GM23338 (cell line): Measurements from ENCODE around the gene NPC2. TPM values are rescaled to one million over a fixed set of nuclear protein-coding genes. Genes with fewer than 3 reads are reported as not detected.

Experiments
- ATAC-seq: fragments of 200-7000 bp; cut with Tn5 transposase; 3 replicates; pipeline ENCODE4 v1.9.1; 2020
- DNase-seq: peaks from one replicate; pipeline ENCODE4 v3.0.0-alpha.2; 2015; ENCODE audit warnings: low spot score
- H2AFZ ChIP-seq: fragments of 200-600 bp; sonication (generic); 2 replicates; pipeline ENCODE4 v1.8.0; 2016; ENCODE audit warnings: antibody characterized with exemption, mild to moderate bottlenecking, moderate library complexity
- H3F3A ChIP-seq: fragments of 200-600 bp; sonication (generic); replicated peaks from 2 replicates; pipeline ENCODE4 v1.8.0; 2017; ENCODE audit warnings: antibody characterized with exemption, mixed run types, low read depth
- H3K27ac ChIP-seq: fragments of 200-600 bp; sonication (generic); 2 replicates; pipeline ENCODE4 v1.6.1; 2016; ENCODE audit warnings: low read depth
- H3K27me3 ChIP-seq: fragments of 200-600 bp; sonication (generic); 2 replicates; pipeline ENCODE4 v1.8.0; 2016; ENCODE audit warnings: mild to moderate bottlenecking, mixed run types, moderate library complexity; ENCODE audit not compliant: insufficient read depth
- H3K36me3 ChIP-seq: fragments of 200-600 bp; sonication (generic); 2 replicates; pipeline ENCODE4 v1.8.0; 2016; ENCODE audit warnings: mild to moderate bottlenecking; ENCODE audit not compliant: insufficient read depth
- H3K4me1 ChIP-seq: fragments of 200-600 bp; sonication (generic); 2 replicates; pipeline ENCODE4 v1.8.0; 2016; ENCODE audit warnings: mild to moderate bottlenecking, moderate library complexity; ENCODE audit not compliant: insufficient read depth
- H3K4me2 ChIP-seq: fragments of 200-600 bp; sonication (generic); 2 replicates; pipeline ENCODE4 v1.7.1; 2017; ENCODE audit warnings: mixed run types
- H3K4me3 ChIP-seq: fragments of 200-600 bp; sonication (generic); 2 replicates; pipeline ENCODE4 v1.6.1; 2016; ENCODE audit warnings: mixed run types
- H3K79me2 ChIP-seq: fragments of 200-600 bp; sonication (generic); replicated peaks from 2 replicates; pipeline ENCODE4 v1.8.0; 2017; ENCODE audit warnings: mild to moderate bottlenecking; ENCODE audit not compliant: insufficient read depth
- H3K9me2 ChIP-seq: fragments of 200-600 bp; sonication (generic); 2 replicates; pipeline ENCODE4 v1.8.0; 2017; ENCODE audit not compliant: insufficient read depth
- H4K20me1 ChIP-seq: fragments of 200-600 bp; sonication (generic); replicated peaks from 2 replicates; pipeline ENCODE4 v1.8.0; 2017; ENCODE audit warnings: mild to moderate bottlenecking; ENCODE audit not compliant: insufficient read depth
- H3K27ac Mint-ChIP-seq: 2 replicates; pipeline ENCODE4 v1.8.0; 2020; ENCODE audit warnings: inconsistent platforms, mild to moderate bottlenecking, moderate library complexity, mixed read lengths
- H3K27me3 Mint-ChIP-seq: 3 replicates; pipeline ENCODE4 v1.8.0; 2022; ENCODE audit warnings: low read depth, mild to moderate bottlenecking, moderate library complexity, mixed read lengths, inconsistent platforms; ENCODE audit not compliant: insufficient read depth, poor library complexity
- H3K36me3 Mint-ChIP-seq: 3 replicates; pipeline ENCODE4 v1.8.0; 2021; ENCODE audit warnings: low read depth, mild to moderate bottlenecking, inconsistent platforms, moderate library complexity, mixed read lengths
- H3K4me1 Mint-ChIP-seq: 3 replicates; pipeline ENCODE4 v1.8.0; 2020; ENCODE audit warnings: mild to moderate bottlenecking, inconsistent platforms, mixed read lengths
- H3K4me3 Mint-ChIP-seq: 3 replicates; pipeline ENCODE4 v1.8.0; 2021; ENCODE audit warnings: moderate library complexity, mild to moderate bottlenecking, inconsistent platforms, mixed read lengths
- H3K9me3 Mint-ChIP-seq: 3 replicates; pipeline ENCODE4 v1.8.0; 2020; ENCODE audit warnings: moderate library complexity, mild to moderate bottlenecking, inconsistent platforms, mixed read lengths
- CREB1 ChIP-seq: fragments of 250-450 bp; sonication (Bioruptor Pico); IDR thresholded peaks from 2 replicates; pipeline ENCODE4 v1.5.0; 2020; ENCODE audit warnings: low read depth, mild to moderate bottlenecking, moderate library complexity
- JUNB ChIP-seq: IDR thresholded peaks from one replicate; pipeline ENCODE4 v1.6.1; 2016; ENCODE audit warnings: antibody characterized with exemption; ENCODE audit not compliant: unreplicated experiment
- NANOG ChIP-seq: IDR thresholded peaks from 2 replicates; pipeline ENCODE4 v1.6.1; 2016; ENCODE audit warnings: antibody characterized with exemption, borderline replicate concordance
- POLR2AphosphoS5 ChIP-seq: IDR thresholded peaks from 2 replicates; pipeline ENCODE4 v1.6.1; 2016; ENCODE audit warnings: antibody characterized with exemption, low read depth
- STAT1 ChIP-seq: IDR thresholded peaks from one replicate; pipeline ENCODE4 v1.6.1; 2016; ENCODE audit warnings: antibody characterized with exemption; ENCODE audit not compliant: unreplicated experiment
- ZNF331 ChIP-seq: fragments of 250-450 bp; sonication (Bioruptor Pico); IDR thresholded peaks from 2 replicates; pipeline ENCODE4 v1.5.0; 2020; ENCODE audit warnings: low read depth, mild to moderate bottlenecking, moderate library complexity
- polyA plus RNA-seq: library from polyadenylated mRNA; unstranded; fragments of >200 nt; fragmentation: Nextera tagmentation; extraction: Ambion mirVana; gene quantifications from 2 replicates; pipeline ENCODE4 v1.2.1, GENCODE V29; 2016
- total RNA-seq: library from RNA; depleted of rRNA; stranded (reverse); fragments of >200 nt; shearing (Covaris generic); gene quantifications from 2 replicates; pipeline ENCODE4 v1.2.3, GENCODE V29; 2014
- TF ChIP-seq, protein P1 (sequence below): IDR thresholded peaks from 2 replicates; pipeline ENCODE4 v1.6.1; 2016; ENCODE audit warnings: antibody characterized with exemption
- TF ChIP-seq, protein P2 (sequence below), 2 experiments: fragments of 200-600 bp in 1 of 2; sonication (generic) in 1 of 2; conservative IDR thresholded peaks; 2 replicates each; pipeline versions ENCODE4 v1.5.1 to v1.6.1; 2016 to 2017; ENCODE audit warnings: antibody characterized with exemption in 2 of 2, low read depth in 2 of 2, mild to moderate bottlenecking in 2 of 2, moderate library complexity in 1 of 2

Gene NPC2
- total and polyA plus RNA-seq, 2 experiments from 2014 or later: 287 to 344 TPM

DNA sequence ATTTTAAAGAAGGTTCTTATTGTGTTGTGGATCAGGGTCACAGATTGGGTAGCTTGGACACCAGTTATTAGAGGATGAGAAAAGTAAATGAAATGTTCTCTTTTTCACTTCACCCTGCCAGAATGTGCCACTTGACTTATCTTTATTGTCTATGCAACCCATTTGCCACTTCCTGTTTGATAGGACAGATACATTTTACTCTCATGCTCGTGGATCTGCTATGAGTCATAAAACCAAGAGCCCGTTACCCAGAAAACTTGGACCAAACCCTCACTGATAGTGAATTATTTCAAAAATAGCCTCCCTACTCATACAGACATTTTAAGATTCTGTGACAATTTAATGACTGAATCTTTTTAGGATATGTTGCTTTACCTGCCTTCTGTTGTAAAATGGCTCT lies 2.3 kb upstream of the NPC2 start (continued):
- TF ChIP-seq POLR2AphosphoS5: no peak
- TF ChIP-seq, protein P1, sequence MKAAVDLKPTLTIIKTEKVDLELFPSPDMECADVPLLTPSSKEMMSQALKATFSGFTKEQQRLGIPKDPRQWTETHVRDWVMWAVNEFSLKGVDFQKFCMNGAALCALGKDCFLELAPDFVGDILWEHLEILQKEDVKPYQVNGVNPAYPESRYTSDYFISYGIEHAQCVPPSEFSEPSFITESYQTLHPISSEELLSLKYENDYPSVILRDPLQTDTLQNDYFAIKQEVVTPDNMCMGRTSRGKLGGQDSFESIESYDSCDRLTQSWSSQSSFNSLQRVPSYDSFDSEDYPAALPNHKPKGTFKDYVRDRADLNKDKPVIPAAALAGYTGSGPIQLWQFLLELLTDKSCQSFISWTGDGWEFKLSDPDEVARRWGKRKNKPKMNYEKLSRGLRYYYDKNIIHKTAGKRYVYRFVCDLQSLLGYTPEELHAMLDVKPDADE: no peak

DNA sequence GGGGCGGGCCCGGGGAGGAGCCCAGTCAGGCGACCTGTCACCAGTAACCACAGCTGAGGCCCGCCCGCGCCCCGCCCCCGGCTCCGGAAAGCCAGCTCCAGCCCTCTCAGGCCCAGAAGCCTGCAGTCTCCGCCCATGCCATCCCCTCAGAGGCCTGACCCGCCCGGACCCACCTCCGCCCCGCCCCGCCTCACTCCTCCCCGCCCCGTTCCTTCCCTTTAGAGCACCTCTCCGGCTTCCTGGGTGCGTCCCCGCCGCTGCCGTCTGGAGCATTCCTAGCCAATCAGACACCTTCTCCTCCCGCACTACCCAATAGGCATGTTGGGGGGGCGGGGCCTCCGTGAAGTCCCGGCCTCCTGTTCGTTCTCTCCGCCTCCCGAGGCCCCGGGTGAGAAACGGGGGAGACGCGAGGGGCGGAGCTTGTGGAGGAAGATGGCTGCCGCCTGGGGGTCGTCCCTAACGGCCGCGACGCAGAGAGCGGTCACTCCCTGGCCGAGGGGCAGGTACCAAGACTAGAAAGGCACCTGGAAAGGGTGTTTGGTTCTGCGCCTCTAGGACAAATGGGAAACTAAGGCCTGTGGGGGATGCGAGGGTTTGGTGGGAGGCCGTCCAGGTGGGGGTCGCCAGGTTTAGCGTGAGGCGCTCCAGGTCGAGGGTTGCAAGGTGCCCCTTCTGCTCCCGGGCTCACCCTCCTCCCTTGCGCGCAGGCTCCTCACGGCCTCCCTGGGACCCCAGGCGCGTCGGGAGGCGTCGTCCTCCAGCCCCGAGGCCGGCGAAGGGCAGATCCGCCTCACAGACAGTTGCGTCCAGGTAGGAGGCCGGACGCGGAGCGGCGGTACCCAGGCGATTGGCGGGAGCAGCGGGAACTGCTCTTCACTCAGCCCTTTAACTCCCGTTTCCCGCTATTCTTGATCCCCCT lies 497 bp upstream of the NPC2 start, which contains the start of gene ISCA2:
Gene ISCA2 (plus strand): TSS at position 423 of the 919 bp plus-strand sequence. CDS start 10 bp downstream, at position 433.
- H3K79me2 ChIP-seq: peaks cover 61% of the 10 kb centered on the region

DNA sequence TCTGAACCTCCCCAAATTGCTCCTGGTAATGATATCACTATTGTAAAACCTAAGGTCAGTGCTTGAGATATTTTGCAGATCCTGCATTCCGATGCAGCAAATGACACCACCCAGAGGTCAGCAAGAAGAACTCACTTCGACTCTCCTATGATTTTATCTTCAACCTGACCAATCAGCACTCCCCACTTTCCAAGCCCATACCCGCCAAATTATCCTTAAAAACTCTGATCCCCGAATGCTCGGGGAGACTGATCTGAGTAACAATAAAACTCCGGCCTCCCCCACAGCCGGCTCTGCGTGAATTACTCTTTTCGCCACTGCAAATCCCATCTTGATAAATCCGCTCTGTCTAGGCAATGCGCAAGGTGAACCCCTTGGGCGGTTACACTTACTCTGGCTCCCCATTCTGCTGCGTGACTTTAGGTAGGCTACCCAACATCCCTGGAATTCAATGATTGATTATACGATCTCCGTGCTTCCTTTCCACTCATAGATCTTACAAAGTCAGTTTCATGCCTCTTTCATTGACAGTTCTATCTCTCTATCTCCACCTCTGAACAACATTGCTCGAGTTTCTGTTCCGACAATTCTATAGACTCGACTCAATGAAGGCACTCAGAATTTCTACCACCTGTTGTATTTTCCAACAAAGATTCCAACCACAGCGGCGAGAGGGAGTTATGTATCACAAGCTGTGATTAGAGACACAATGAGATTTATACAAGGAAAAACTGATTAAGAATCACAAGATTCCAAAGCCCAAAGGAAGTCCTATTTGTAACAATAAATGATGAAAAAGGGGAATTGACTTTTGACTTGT lies 939 bp downstream of the NPC2 start:
- DNase-seq: peak; percentile 57

More for the DNA sequence above, 497 bp upstream of the NPC2 start, which contains the start of gene ISCA2:
- Histone ChIP-seq H3F3A (peaks cover 7% of the 10 kb centered on the region), H3K36me3 (0 out of 2 replicates have a peak, but pooled peaks cover 6% of the 10 kb centered on the region), H4K20me1 (peaks cover 7% of the 10 kb centered on the region; the same call in 1 of the 2 replicates), H3K4me3 (peak within 1 kb of the TSS; percentile 90), H3K4me2 (peak within 1 kb of the TSS; percentile 98), H3K27me3 (no peaks in the 10 kb centered on the region), H3K4me1 (peaks cover 21% of the 10 kb centered on the region), H3K27ac (peak within 1 kb of the TSS; percentile 99), H3K9me2 (no peaks in the 10 kb centered on the region), H2AFZ (peak within 1 kb of the TSS; percentile 92)
- no peak for TF ChIP-seq JUNB
- TF ChIP-seq, protein P1: 0 out of 2 replicates have a peak, but pooled peaks have one; percentile 13
- TF ChIP-seq POLR2AphosphoS5: peak; percentile 78
- 0 out of 2 replicates have a peak, but pooled peaks have one; percentile 15 for TF ChIP-seq CREB1
- TF ChIP-seq NANOG: no peak
- TF ChIP-seq ZNF331 (CRISPR knock-in tag): no peak
- peak within 1 kb of the TSS; percentile 95 for H3K27ac Mint-ChIP-seq
- H3K4me1 Mint-ChIP-seq: peaks cover 18% of the 10 kb centered on the region
- H3K27me3 Mint-ChIP-seq: peaks cover 6% of the 10 kb centered on the region
- no peaks in the 10 kb centered on the region for H3K9me3 Mint-ChIP-seq
- peak; percentile 90 for ATAC-seq
- H3K4me3 Mint-ChIP-seq: peak within 1 kb of the TSS; percentile 94
- peaks cover 5% of the 10 kb centered on the region; the same call in 2 of the 3 replicates for H3K36me3 Mint-ChIP-seq
- DNase-seq: peak; percentile 99

More for the DNA sequence above, 939 bp downstream of the NPC2 start:
- 0 out of 3 replicates have a peak, but pooled peaks have one; percentile 0 for ATAC-seq
- Mint-ChIP-seq H3K27me3 (peaks cover 6% of the 10 kb centered on the region), H3K9me3 (no peaks in the 10 kb centered on the region), H3K36me3 (peaks cover 8% of the 10 kb centered on the region; the same call in 2 of the 3 replicates), H3K4me3 (no peak overlapping the region), H3K27ac (no peak overlapping the region), H3K4me1 (peaks cover 27% of the 10 kb centered on the region; the same call in 2 of the 3 replicates)
- no peak for TF ChIP-seq STAT1
- TF ChIP-seq, protein P2, sequence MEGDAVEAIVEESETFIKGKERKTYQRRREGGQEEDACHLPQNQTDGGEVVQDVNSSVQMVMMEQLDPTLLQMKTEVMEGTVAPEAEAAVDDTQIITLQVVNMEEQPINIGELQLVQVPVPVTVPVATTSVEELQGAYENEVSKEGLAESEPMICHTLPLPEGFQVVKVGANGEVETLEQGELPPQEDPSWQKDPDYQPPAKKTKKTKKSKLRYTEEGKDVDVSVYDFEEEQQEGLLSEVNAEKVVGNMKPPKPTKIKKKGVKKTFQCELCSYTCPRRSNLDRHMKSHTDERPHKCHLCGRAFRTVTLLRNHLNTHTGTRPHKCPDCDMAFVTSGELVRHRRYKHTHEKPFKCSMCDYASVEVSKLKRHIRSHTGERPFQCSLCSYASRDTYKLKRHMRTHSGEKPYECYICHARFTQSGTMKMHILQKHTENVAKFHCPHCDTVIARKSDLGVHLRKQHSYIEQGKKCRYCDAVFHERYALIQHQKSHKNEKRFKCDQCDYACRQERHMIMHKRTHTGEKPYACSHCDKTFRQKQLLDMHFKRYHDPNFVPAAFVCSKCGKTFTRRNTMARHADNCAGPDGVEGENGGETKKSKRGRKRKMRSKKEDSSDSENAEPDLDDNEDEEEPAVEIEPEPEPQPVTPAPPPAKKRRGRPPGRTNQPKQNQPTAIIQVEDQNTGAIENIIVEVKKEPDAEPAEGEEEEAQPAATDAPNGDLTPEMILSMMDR (conservative IDR thresholded peaks at IDR 0.05; ENCODE audit: low read depth in 2 of 2): peak; percentile 44 to 51
- H3F3A ChIP-seq: peaks cover 7% of the 10 kb centered on the region
- peak overlapping the region; percentile 98 for H3K4me2 ChIP-seq
- peaks cover 35% of the 10 kb centered on the region for H3K4me1 ChIP-seq
- no peaks in the 10 kb centered on the region for H3K9me2 ChIP-seq
- H3K79me2 ChIP-seq: peaks cover 73% of the 10 kb centered on the region
- no peak overlapping the region; the same call in 1 of the 2 replicates for H2AFZ ChIP-seq
- H3K27me3 ChIP-seq: no peaks in the 10 kb centered on the region
- peaks cover 9% of the 10 kb centered on the region; the same call in 1 of the 2 replicates for H4K20me1 ChIP-seq
- H3K4me3 ChIP-seq: peak overlapping the region; percentile 80
- H3K27ac ChIP-seq: peak overlapping the region; percentile 99
- 0 out of 2 replicates have a peak, but pooled peaks cover 6% of the 10 kb centered on the region for H3K36me3 ChIP-seq
